ENCODE measurements around the gene SNX11. TPM values are rescaled to one million over a fixed set of nuclear protein-coding genes. Genes with fewer than 3 reads are reported as not detected.
"Not testable (repeated sequence)": the region's sequence is repeated elsewhere in the genome, so short reads cannot be mapped to it uniquely, and the experiment has no call there.

The SNX11 gene
- total and polyA plus RNA-seq, 4 donors, result 11.7 to 18.8 (median 17.3) TPM

- intact Hi-C loops (cut with DNase I), result no loop called here
- DNase-seq, result no peak
- Histone ChIP-seq H3K9me3 (ENCODE audit: control insufficient read depth, low read length) (no peaks in the 10 kb centered on the region), H3K4me1 (ENCODE audit: control insufficient read depth in 1 of 2, insufficient read depth in 2 of 2, low read length in 2 of 2) (no peaks in the 10 kb centered on the region), H3K27ac (ENCODE audit: low read depth in 1 of 2, low read length in 2 of 2) (no peak overlapping the region), H3K27me3 (ENCODE audit: control insufficient read depth in 1 of 2, insufficient read depth in 2 of 2, low read length in 1 of 2) (no peaks in the 10 kb centered on the region), H3K36me3 (ENCODE audit: control insufficient read depth in 1 of 2, insufficient read depth in 2 of 2, low read length in 1 of 2) (no peaks in the 10 kb centered on the region), H3K4me3 (ENCODE audit: low read length in 2 of 2) (no peak overlapping the region)
- 92 to 98% methylated on average over 3 of the region's 3 CpGs for WGBS, 2 donors
- no peak for ATAC-seq (ENCODE audit: low FRiP score)
These were observed 40.3 kb upstream of the SNX11 start for GRCh38 chr17:48067245-48067644.

DNA sequence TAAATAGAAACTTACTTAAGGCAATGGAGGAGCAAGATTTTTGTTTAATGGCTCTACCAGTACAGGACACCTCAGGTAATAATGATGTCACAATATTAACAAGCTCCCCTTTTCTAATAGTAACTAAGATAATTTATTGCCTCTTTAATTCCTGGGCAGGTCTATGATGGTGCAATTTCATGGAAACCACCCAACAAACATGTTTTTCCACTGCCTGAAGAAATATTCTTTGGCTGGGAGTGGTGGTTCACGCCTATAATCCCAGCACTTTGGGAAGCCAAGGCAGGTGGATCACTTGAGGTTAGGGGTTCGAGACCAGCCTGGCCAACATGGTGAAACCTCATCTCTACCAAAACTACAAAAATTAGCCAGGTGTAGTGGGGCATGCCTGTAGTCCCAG is 39.8 kb upstream of the SNX11 start:
- H3K27ac ChIP-seq (ENCODE audit: low read depth in 1 of 2, low read length in 2 of 2); H3K4me3 ChIP-seq (ENCODE audit: low read length in 2 of 2); DNase-seq; H3K27me3 ChIP-seq (ENCODE audit: control insufficient read depth in 1 of 2, insufficient read depth in 2 of 2, low read length in 1 of 2); H3K9me3 ChIP-seq (ENCODE audit: control insufficient read depth, low read length); intact Hi-C loops (cut with DNase I); H3K36me3 ChIP-seq (ENCODE audit: control insufficient read depth in 1 of 2, insufficient read depth in 2 of 2, low read length in 1 of 2); ATAC-seq (ENCODE audit: low FRiP score); H3K4me1 ChIP-seq (ENCODE audit: control insufficient read depth in 1 of 2, insufficient read depth in 2 of 2, low read length in 2 of 2): not testable (repeated sequence)
- 54 to 61% methylated on average over 2 of the region's 2 CpGs for WGBS, 2 donors

DNA sequence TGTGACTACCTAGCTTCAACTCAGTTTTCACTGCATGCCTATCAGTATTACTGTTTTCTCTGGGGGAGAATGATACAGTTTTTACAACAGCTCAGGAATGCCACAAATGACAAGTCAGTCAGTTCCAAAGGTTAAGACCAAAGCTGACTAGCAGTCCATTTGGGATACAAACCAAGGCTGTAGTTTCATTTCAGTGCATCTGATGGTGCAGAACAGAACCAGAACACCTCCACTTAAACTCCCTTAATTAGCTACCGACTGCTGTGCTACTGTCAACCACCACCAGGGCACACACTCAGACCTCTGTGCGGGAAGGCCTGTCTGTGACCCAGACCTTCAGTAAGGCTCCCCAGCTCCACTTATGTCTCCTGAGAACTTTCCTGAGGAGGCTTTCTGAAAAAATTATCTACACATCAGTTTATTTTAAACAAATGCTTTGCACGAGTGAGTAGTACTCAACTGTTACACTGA is 39.0 kb upstream of the SNX11 start:
- no peaks in the 10 kb centered on the region for H3K27me3 ChIP-seq (ENCODE audit: control insufficient read depth in 1 of 2, insufficient read depth in 2 of 2, low read length in 1 of 2)
- 54 to 70% methylated on average over 3 of the region's 3 CpGs for WGBS, 2 donors
- no peaks in the 10 kb centered on the region for H3K9me3 ChIP-seq (ENCODE audit: control insufficient read depth, low read length)
- no peak overlapping the region for H3K27ac ChIP-seq (ENCODE audit: low read depth in 1 of 2, low read length in 2 of 2)
- intact Hi-C loops (cut with DNase I), result no loop called here
- ATAC-seq (ENCODE audit: low FRiP score) (no peak), DNase-seq (no peak)
- H3K4me1 ChIP-seq (ENCODE audit: control insufficient read depth in 1 of 2, insufficient read depth in 2 of 2, low read length in 2 of 2), result no peaks in the 10 kb centered on the region
- no peak overlapping the region for H3K4me3 ChIP-seq (ENCODE audit: low read length in 2 of 2)
- H3K36me3 ChIP-seq (ENCODE audit: control insufficient read depth in 1 of 2, insufficient read depth in 2 of 2, low read length in 1 of 2), result no peaks in the 10 kb centered on the region

GRCh38 chr17:48070195-48070594 is 37.4 kb upstream of the SNX11 start:
- Histone ChIP-seq H3K4me3 (ENCODE audit: low read length in 2 of 2) (no peak overlapping the region), H3K4me1 (ENCODE audit: control insufficient read depth in 1 of 2, insufficient read depth in 2 of 2, low read length in 2 of 2) (no peaks in the 10 kb centered on the region), H3K9me3 (ENCODE audit: control insufficient read depth, low read length) (no peaks in the 10 kb centered on the region), H3K27ac (ENCODE audit: low read depth in 1 of 2, low read length in 2 of 2) (no peak overlapping the region), H3K27me3 (ENCODE audit: control insufficient read depth in 1 of 2, insufficient read depth in 2 of 2, low read length in 1 of 2) (no peaks in the 10 kb centered on the region), H3K36me3 (ENCODE audit: control insufficient read depth in 1 of 2, insufficient read depth in 2 of 2, low read length in 1 of 2) (peaks cover 0 to 4% of the 10 kb centered on the region in 2 donors)
- intact Hi-C loops (cut with DNase I), result no loop called here
- no peak for DNase-seq
- WGBS, 2 donors, result 41 to 66% methylated on average over 2 of the region's 2 CpGs
- ATAC-seq (ENCODE audit: low FRiP score), result peak; percentile 30

DNA sequence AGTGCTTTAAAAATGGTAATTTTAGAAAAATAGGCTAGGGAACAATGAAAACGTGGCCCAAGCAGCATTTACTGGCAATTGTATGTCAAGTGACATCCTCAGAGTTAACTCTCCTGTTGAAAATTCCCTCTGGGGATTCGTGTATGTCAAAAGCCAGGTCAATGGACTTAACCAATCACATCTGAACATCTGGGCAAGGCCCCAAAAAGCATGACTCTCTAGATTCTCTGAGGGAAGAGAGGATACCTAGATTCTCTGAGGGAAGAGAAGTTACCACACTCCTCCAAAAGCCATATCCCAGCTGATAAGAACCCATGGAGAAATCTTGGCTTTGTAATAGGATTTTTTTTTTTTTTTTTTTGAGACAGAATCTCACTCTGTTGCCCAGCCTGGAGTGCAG is 35.9 kb upstream of the SNX11 start:
- DNase-seq (no peak), ATAC-seq (ENCODE audit: low FRiP score) (no peak)
- Histone ChIP-seq H3K36me3 (ENCODE audit: control insufficient read depth in 1 of 2, insufficient read depth in 2 of 2, low read length in 1 of 2) (peaks cover 1 to 5% of the 10 kb centered on the region in 2 donors), H3K4me3 (ENCODE audit: low read length in 2 of 2) (no peak overlapping the region), H3K27me3 (ENCODE audit: control insufficient read depth in 1 of 2, insufficient read depth in 2 of 2, low read length in 1 of 2) (no peaks in the 10 kb centered on the region), H3K9me3 (ENCODE audit: control insufficient read depth, low read length) (no peaks in the 10 kb centered on the region), H3K27ac (ENCODE audit: low read depth in 1 of 2, low read length in 2 of 2) (no peak overlapping the region), H3K4me1 (ENCODE audit: control insufficient read depth in 1 of 2, insufficient read depth in 2 of 2, low read length in 2 of 2) (no peaks in the 10 kb centered on the region)
- intact Hi-C loops (cut with DNase I), result no loop called here
- 66 to 67% methylated on average over 2 of the region's 2 CpGs for WGBS, 2 donors

DNA sequence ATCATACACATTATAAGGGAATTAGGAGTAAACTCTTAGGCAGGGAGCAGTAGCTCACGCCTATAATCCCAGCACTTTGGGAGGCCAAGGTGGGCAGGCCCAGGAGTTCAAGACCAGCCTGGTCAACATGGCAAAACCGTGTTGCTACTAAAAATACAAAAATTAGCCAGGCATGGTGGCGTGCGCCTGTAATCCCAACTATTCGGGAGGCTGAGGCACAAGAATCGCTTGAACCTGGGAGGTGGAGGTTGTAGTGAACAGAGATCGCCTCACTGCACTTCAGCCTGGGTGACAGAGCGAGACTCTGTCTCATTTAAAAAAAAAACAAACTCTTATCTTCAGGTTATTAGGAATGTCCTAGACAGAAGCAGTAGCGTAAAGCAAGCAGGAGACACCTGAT is 34.8 kb upstream of the SNX11 start:
- H3K27me3 ChIP-seq (ENCODE audit: control insufficient read depth in 1 of 2, insufficient read depth in 2 of 2, low read length in 1 of 2); H3K36me3 ChIP-seq (ENCODE audit: control insufficient read depth in 1 of 2, insufficient read depth in 2 of 2, low read length in 1 of 2); intact Hi-C loops (cut with DNase I); H3K4me1 ChIP-seq (ENCODE audit: control insufficient read depth in 1 of 2, insufficient read depth in 2 of 2, low read length in 2 of 2); H3K4me3 ChIP-seq (ENCODE audit: low read length in 2 of 2); H3K27ac ChIP-seq (ENCODE audit: low read depth in 1 of 2, low read length in 2 of 2); ATAC-seq (ENCODE audit: low FRiP score); H3K9me3 ChIP-seq (ENCODE audit: control insufficient read depth, low read length); DNase-seq: not testable (repeated sequence)
- 88 to 90% methylated on average over 9 of the region's 9 CpGs for WGBS, 2 donors

- H3K4me1 ChIP-seq (ENCODE audit: control insufficient read depth in 1 of 2, insufficient read depth in 2 of 2, low read length in 2 of 2); H3K27me3 ChIP-seq (ENCODE audit: control insufficient read depth in 1 of 2, insufficient read depth in 2 of 2, low read length in 1 of 2); H3K27ac ChIP-seq (ENCODE audit: low read depth in 1 of 2, low read length in 2 of 2); H3K4me3 ChIP-seq (ENCODE audit: low read length in 2 of 2); ATAC-seq (ENCODE audit: low FRiP score); H3K9me3 ChIP-seq (ENCODE audit: control insufficient read depth, low read length); H3K36me3 ChIP-seq (ENCODE audit: control insufficient read depth in 1 of 2, insufficient read depth in 2 of 2, low read length in 1 of 2); DNase-seq: not testable (repeated sequence)
- 77 to 79% methylated on average over 5 of the region's 5 CpGs for WGBS, 2 donors
- intact Hi-C loops (cut with DNase I), result loop anchor here (1.0 kb wide), 2 partner anchors 47 to 48 kb away; no protein-coding TSS in a partner anchor
These were observed 33.9 kb upstream of the SNX11 start for GRCh38 chr17:48073566-48074094.

DNA sequence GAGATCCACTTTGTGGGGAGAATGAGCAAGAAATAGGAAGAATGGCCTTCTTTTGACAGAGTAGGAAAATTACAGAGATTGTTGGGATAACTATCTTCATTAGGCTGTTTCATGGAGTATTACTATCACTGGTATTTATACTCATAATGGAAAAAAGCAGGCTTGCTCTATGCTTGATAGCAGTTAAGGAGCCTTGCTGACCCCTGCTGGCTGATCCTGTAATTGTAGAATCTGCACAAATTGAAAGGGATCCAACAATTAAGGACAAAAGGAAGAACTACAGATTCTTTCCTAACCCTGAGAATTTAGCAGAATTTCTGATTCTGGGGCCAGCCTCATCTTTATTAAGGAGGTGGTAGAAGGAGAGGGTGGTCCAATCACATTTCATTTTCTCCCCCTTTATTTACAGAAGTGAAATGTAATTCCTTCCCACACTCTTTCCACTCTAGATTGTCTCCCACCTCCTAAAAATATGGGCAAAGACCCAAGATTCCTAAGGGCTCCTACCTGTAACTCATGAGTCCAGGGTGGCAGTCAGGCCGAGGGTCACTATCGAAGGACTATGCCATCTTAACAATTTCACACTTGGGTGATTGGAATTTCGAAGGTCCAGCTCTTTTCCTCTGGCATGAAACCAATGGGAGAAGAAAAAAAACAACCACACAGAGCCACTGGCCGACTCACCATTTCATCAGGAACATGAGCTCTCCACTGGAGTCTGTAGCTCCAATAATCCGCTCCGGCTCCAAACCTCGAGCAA is 33.1 kb upstream of the SNX11 start:
- Histone ChIP-seq H3K4me3 (ENCODE audit: low read length in 2 of 2) (no peak overlapping the region), H3K4me1 (ENCODE audit: control insufficient read depth in 1 of 2, insufficient read depth in 2 of 2, low read length in 2 of 2) (no peaks in the 10 kb centered on the region), H3K27ac (ENCODE audit: low read depth in 1 of 2, low read length in 2 of 2) (no peak overlapping the region), H3K27me3 (ENCODE audit: control insufficient read depth in 1 of 2, insufficient read depth in 2 of 2, low read length in 1 of 2) (no peaks in the 10 kb centered on the region), H3K36me3 (ENCODE audit: control insufficient read depth in 1 of 2, insufficient read depth in 2 of 2, low read length in 1 of 2) (peaks cover 1 to 8% of the 10 kb centered on the region in 2 donors), H3K9me3 (ENCODE audit: control insufficient read depth, low read length) (no peaks in the 10 kb centered on the region)
- WGBS, 2 donors, result 50 to 53% methylated on average over 7 of the region's 7 CpGs
- intact Hi-C loops (cut with DNase I), result loop anchor here (1.0 to 5.0 kb wide), 3 partner anchors 48 to 58 kb away; no protein-coding TSS in a partner anchor
- DNase-seq, result peak; percentile 82 to 86
- ATAC-seq (ENCODE audit: low FRiP score), result peak; percentile 85

DNA sequence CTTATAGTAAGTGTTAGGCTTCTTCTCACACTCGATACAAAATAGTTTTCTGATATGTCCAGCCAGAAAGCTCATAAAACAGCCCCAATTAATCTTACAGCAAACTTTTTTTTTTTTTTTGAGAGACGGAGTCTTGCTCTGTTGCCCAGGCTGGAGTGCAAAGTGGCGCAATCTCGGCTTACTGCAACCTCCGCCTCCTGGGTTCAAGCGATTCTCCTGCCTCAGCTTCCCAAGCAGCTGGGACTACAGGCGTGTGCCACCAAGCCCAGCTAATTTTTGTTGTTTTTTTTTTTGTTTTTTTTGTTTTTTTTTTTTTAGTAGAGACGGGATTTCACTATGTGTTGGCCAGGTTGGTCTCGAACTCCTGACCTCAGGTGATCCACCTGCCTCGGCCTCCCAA is 30.4 kb upstream of the SNX11 start:
- intact Hi-C loops (cut with DNase I), result loop anchor here in 1 of 2 donors (5.0 kb wide), 1 partner anchor 55 kb away; no protein-coding TSS in a partner anchor
- H3K4me1 ChIP-seq (ENCODE audit: control insufficient read depth in 1 of 2, insufficient read depth in 2 of 2, low read length in 2 of 2); H3K27me3 ChIP-seq (ENCODE audit: control insufficient read depth in 1 of 2, insufficient read depth in 2 of 2, low read length in 1 of 2); H3K4me3 ChIP-seq (ENCODE audit: low read length in 2 of 2); ATAC-seq (ENCODE audit: low FRiP score); DNase-seq; H3K36me3 ChIP-seq (ENCODE audit: control insufficient read depth in 1 of 2, insufficient read depth in 2 of 2, low read length in 1 of 2); H3K27ac ChIP-seq (ENCODE audit: low read depth in 1 of 2, low read length in 2 of 2); H3K9me3 ChIP-seq (ENCODE audit: control insufficient read depth, low read length): not testable (repeated sequence)
- 88 to 94% methylated on average over 9 to 10 of the region's 10 CpGs for WGBS, 2 donors

Data from aorta (tissue), 5 donors.